RCC 7860 (cell line): Measurements from ENCODE around the gene SCN5A.

Experiments used
- DNase-seq: peaks from one replicate; pipeline ENCODE4 v3.0.0-alpha.2; 2015; ENCODE audit warnings: low spot score
- FAIRE-seq: peaks from 2 replicates; lab custom pipeline; 2012; peaks lifted over from hg19 to GRCh38; lab: Jason Lieb, UNC

The SCN5A gene

DNA sequence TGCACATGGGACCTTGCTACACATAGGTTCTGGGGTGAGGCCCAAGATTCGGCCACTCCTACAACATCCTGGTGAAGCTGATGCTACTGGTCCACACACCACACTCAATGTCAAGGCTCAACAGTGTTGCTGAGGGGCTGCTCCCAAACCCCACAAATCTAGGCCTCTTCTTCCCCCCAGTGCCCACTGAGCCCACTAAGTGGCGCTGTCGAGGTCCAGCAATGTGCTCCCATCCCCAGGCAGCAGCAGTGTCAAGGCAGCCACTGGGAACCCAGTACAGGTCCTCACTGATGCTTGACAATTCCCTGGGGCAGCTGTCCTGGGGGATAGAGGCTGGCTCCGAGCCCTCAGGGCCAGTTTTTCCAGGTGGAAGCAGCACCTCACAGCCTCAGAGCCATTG, 21.5 kb downstream of the SCN5A start:
- no peak for DNase-seq
- no peak for FAIRE-seq

DNA sequence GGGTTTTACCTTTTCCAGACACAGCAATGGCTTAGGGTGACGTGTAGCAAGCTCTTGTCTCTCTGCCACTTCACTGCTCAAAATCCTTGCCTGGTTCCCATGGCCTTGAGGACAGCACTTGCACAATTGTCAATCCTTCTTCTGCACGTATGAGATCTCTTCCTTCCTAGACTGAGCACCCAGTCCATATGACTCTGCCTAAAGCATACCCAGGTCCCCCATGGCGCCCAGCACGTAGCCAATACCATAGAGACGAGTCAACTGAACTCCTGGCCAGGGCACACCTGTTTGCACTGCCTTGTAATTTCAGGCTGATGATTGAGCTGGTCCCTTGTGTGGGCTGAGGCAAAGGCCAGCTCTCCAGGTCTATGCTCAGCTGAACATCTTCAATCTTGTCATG, 23.3 kb downstream of the SCN5A start:
- DNase-seq (no peak), FAIRE-seq (no peak)

- FAIRE-seq: no peak
- no peak for DNase-seq
Observed at GRCh38 chr3:38623539-38623938, 25.9 kb downstream of the SCN5A start.

GRCh38 chr3:38622336-38622735, 27.2 kb downstream of the SCN5A start:
- FAIRE-seq (no peak), DNase-seq (no peak)

GRCh38 chr3:38620236-38620635, 29.3 kb downstream of the SCN5A start:
- DNase-seq (no peak), FAIRE-seq (no peak)

DNA sequence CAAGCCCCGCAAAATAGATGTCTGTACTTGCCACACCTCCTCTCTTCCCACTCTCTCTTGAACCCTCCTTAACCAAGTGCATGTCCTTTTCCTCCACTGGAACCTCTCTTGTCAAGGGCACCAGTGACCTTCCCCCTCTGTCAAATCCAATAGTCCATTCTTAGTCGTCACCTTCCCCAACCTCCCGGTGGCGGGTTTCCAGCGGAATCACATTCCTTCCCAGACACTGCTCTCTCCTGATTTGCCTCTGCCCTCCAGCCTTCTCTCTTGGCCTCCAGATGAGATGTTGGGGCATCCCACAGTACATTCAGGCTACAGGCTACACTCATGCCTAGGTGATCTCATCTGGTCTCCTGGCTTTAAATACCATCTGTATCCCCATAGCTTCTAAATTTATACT, 31.1 kb downstream of the SCN5A start:
- no peak for FAIRE-seq
- DNase-seq: no peak

DNA sequence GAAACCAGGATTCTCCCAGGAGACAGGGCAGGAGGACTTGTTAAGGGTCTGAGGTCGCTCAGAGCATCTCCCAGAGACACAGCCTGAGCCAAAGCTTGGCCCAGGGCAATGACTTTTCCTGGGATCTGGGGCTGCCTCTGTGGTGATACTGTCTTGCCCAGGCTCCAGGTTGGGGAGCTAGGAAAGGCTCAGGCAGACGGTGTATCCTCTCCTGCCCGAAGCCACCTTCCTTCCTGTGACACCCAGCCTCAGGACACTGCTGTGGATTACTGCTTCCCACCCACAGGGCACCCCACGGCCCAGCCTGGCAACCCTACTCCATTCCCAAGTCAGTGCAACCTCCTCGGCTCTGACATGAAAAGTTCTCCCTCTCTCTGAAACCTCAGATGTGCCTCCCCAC, 31.9 kb downstream of the SCN5A start:
- DNase-seq: no peak
- FAIRE-seq: no peak

DNA sequence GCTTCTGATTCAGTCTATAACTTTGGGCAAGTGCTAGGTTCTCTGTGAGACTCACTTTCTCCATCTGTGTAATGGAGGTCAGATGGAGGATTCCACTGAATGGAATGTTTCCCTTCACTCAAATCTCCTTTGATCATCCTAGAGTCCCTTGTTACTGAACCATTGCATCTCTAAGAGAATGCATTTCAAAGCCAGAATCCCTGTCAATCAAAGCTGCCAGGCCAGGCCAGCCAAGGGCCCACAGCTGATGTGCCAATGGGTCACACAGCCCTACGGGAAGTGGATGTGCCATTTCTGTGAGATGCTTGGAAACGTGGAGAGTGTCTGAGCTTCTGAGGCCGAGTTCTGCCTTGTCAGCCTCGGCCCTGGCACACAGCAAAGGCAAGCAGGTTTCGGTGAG, 32.4 kb downstream of the SCN5A start:
- DNase-seq: no peak
- FAIRE-seq: no peak

DNA sequence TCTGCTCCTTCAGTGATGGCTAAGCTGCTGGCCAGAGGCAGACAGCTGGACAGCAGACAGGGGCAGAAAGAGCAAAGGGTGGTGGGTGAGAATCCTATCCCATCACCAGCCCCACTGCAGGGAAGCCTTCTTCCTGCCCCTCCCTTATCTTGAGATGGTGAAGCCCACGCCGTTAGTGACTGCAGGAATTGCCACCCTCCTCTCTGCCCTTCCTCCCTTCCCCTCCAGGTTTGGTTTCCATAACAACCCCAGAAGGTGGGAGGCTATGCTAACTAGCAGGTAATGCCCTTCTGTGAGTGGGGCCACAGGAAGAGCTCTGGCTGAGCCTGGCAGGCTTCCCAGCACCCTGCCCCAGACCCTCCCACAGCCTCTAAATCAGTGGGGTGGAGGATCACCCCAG, 32.8 kb downstream of the SCN5A start:
- no peak for FAIRE-seq
- DNase-seq: no peak

GRCh38 chr3:38616111-38616510, 33.4 kb downstream of the SCN5A start:
- DNase-seq (no peak), FAIRE-seq (no peak)

GRCh38 chr3:38614651-38615352, 34.7 kb downstream of the SCN5A start:
- DNase-seq: no peak
- no peak for FAIRE-seq

DNA sequence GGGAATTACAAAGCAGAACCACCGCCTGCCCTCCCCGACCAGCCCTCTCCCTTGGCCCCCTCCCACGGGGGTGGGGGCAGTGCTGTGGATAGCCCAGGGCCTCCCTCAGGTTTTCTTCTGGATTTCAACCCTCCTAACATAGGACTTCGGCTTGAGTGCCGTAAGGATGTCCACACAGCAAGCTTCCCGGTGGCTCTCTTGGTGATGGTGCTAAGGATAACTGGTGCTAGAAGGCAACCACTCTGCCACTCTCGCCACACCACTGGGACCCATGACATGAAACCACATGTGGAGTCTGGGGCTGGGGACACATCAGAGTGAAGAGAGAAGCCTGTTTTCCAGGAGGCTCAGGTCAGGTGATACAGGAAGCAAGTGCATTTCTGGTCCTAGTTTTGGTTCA, 35.4 kb downstream of the SCN5A start:
- FAIRE-seq (no peak), DNase-seq (no peak)

GRCh38 chr3:38613426-38613825, 36.1 kb downstream of the SCN5A start:
- FAIRE-seq (no peak), DNase-seq (no peak)

DNA sequence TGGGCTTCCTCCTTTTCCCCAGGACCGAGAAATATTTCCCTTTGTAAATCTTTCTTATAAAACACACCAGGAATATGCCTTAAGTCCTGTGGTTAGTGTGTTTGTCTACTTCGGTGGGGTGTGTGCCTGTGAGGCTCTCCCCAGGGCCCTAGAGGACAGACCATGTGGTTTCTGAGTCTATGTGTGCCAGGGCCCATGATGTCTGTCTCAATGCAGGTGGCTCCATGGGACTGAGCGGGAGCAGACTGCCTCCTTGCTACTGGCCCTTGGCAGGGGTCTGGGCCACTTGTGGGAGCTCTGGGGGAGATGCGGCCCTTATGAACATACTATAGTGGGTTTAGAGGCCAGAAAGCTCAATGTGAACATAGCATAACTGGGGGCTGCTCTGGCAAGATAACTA, 37.6 kb downstream of the SCN5A start:
- DNase-seq: no peak
- no peak for FAIRE-seq

DNA sequence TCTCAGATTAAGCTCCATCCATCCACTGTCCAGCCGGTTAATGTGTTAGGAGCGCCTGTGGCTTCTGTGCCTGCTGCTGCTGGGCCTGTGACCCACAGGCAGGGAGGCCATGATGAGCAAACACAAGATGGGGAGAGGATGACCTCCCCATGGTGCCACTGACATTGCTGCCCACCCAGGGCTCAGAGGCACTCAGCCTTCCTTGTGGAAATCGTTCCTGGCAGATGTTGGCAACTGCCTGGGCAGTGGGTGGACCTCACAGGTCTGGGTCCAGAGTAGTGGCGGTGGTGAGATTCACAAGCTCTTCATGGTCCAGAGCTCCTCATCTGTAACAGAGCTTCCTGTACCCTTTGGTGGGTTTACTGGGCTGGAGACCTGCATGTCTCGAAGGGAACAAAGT, 38.6 kb downstream of the SCN5A start:
- FAIRE-seq (no peak), DNase-seq (no peak)

DNA sequence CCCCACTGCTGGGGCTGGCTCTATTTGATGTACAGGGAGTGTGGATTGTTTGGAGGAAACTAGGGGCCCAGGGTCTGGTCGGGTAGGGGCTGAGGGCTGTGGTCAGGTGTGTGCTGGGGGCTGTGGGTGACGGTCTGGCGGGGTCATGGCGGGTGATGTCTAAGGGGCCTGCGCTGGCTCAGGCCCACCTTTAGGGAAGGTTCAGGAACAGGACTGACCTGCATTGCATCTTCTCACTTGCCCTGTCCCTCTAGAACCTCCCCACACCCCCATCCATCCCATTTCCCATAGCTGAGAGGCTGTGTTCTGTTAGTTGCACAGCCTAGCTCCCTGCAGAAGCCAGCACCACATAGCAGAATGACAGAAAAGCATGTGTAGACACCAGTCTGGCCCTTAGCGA, 39.1 kb downstream of the SCN5A start:
- no peak for DNase-seq
- no peak for FAIRE-seq

DNA sequence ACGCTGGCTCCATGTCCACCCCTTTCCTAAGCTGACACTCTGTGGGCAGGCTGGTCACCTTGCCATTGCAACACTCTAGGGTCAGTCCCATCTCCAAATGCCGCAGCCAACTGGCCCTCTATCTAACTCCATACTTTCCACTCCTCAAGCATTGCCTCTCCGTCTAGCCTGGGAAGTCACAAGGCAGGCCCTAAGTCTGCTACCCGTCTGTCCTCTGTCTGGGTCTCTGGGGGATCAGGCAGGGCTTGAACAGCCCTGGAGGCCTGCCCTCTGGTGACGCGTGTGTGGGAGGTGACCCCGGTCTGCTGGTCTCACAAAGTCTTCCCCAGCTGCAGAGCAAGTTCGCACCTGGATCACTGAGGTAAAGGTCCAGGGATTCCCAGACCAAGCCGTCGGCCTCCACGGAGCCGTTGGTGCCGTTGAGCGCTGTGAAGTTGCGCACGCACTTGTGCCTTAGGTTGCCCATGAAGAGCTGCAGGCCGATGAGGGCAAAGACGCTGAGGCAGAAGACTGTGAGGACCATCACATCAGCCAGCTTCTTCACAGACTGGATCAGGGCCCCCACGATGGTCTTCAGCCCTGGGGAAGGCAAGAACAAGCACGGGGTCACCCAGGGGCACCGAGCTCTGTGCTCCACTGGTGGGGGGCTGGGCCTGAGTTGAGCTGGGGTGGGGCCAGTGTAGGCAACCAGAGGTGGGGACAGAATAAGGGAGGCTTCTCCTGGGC, 39.9 kb downstream of the SCN5A start:
- DNase-seq: no peak
- no peak for FAIRE-seq

- DNase-seq: no peak
- no peak for FAIRE-seq
Observed at GRCh38 chr3:38608961-38609360, 40.5 kb downstream of the SCN5A start.

DNA sequence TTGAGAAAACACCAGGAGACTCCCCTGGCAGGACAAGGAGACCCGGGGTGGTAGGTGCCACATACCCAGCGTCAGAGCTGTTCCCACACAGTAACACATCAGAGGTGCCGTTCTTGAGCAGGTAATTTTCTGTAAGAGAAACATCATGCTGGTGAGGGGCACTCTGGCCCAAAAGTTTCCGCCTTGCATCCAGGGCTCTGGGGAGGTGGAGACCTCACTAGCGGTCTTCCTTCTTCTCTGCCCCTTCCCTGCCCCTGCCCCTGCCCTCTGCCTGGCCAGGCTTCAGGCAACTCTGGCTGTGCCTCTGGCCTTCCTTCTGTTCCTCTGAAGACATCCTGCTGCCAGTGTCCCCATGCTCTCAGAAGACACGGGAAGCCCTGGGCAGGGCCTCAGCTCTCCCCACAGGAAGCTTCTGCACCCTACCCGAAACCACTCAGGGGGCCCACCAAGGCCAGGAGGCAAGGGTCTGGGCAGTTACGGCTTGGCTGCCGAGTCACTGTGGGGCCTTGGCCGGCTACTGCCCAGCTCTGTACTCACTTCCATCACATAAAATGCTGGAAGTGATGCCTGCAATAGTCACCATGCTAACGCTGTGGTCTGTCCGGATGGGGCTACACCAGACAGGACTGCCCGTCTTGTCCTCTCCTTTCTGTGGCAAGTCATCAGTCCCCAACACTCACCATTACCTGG, 41.3 kb downstream of the SCN5A start:
- no peak for FAIRE-seq
- no peak for DNase-seq

DNA sequence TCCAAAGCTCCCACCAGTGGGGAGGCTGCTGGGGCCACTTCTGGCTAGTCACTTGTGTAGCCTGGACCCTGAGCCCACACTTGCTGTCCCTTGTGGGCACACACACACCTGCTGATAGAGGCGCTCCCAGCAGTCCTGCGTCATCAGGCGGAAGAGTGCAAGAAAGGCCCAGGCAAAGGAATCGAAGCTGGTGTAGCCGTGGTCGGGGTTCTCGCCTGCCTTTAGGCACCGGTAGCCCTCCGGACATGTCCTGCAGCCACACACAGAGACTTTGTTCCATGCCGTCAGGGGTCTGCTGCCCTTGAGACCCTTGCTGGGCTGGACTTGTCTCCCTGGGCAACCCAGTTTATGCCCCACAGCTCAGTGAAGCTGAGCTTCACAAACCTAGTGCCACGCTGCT, 42.9 kb downstream of the SCN5A start:
- DNase-seq: no peak
- no peak for FAIRE-seq

DNA sequence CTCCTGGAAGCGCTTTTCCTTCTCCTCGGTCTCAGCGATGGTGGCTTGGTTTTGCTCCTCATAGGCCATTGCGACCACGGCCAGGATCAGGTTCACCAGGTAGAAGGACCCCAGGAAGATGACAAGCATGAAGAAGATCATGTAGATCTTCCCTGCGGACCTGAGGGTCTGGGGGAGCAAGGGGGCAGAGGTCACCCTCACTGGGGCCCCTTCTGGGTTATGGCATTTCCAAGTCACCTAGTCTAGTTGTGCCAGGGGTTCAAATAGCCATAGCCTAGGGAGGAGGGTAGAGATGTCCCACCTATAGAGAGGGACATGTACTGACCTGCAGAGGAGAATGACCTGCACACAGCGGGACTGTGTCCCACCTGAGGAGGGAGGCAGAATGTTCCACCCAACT, 43.5 kb downstream of the SCN5A start:
- no peak for DNase-seq
- no peak for FAIRE-seq

DNA sequence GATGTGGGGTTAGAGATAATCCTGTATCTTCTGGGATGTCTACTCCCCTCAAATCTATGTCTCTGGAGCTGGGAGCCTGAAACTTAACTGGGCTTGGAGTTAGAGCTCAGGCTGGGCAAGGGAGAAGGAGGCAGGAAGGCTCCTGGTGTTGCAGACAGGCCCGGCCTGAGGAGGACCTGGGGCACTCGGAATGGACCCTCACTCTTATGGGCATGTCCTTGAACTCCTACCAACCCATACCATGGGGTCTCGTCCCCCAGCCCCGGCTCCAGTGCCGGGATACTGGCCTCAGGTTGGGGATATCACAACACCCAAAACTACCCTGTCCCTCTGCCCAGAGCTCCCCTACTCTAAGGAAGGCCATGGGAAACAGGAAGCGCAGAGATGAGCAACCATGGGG, 45.2 kb downstream of the SCN5A start:
- no peak for DNase-seq
- no peak for FAIRE-seq
